A549 (cell line): ENCODE results near the gene NR2F2. TPM values are rescaled to one million over a fixed set of nuclear protein-coding genes. Genes with fewer than 3 reads are reported as not detected.

Experiments
- ATAC-seq, 2 experiments: fragments of 200-7000 bp in 1 of 2; fragments of >200 bp in 1 of 2; cut with Nextera tagmentation in 1 of 2; cut with Tn5 transposase in 1 of 2; 3 replicates each; pipeline versions ENCODE4 v1.8.0 to v1.9.1; 2018 to 2020; ENCODE audit warnings: mild to moderate bottlenecking in 1 of 2, moderate library complexity in 1 of 2
- CTCF ChIA-PET: fragments of 300-600 bp; sonication (Branson Sonifier 250); formaldehyde crosslinking; extraction: SDS; loops from one replicate; lab custom pipeline; 2021; ENCODE audit warnings: antibody characterized with exemption, inconsistent platforms; lab: Yijun Ruan, JAX
- POLR2A ChIA-PET: fragments of 350-600 bp; formaldehyde crosslinking; extraction: SDS; loops from one replicate; lab custom pipeline; 2021; ENCODE audit warnings: antibody characterized with exemption, inconsistent platforms; lab: Yijun Ruan, JAX
- DNase-seq, 2 experiments: peaks; one replicate each; pipeline versions ENCODE4 v3.0.0 to v3.0.0-alpha.2; 2011 to 2016; ENCODE audit warnings: low read depth in 1 of 2, low spot score in 1 of 2
- FAIRE-seq: peaks from 2 replicates; lab custom pipeline; 2011; peaks lifted over from hg19 to GRCh38; lab: Jason Lieb, UNC
- H3K27ac ChIP-seq, 2 experiments: fragments of >200 bp; sonication (Bioruptor Twin); formaldehyde crosslinking; 3 replicates each; pipeline ENCODE4 v1.5.1; 2016 to 2017
- H3K4me1 ChIP-seq: fragments of >200 bp; sonication (Bioruptor Twin); formaldehyde crosslinking; 3 replicates; pipeline ENCODE4 v1.6.1; 2016
- H3K4me2 ChIP-seq: fragments of >200 bp; sonication (Bioruptor Twin); formaldehyde crosslinking; 3 replicates; pipeline ENCODE4 v1.6.1; 2016
- H3K4me3 ChIP-seq: fragments of >200 bp; sonication (Bioruptor Twin); formaldehyde crosslinking; 3 replicates; pipeline ENCODE4 v1.5.1; 2016
- H3K9me3 ChIP-seq: fragments of >200 bp; sonication (Bioruptor Twin); formaldehyde crosslinking; 3 replicates; pipeline ENCODE4 v1.6.1; 2016
- ATOH8 ChIP-seq: fragments of 250-450 bp; sonication (Bioruptor Pico); IDR thresholded peaks from 2 replicates; pipeline ENCODE4 v1.5.0; 2020; ENCODE audit warnings: low read depth, mild to moderate bottlenecking, moderate library complexity
- CBX8 ChIP-seq: fragments of 200-600 bp; sonication (generic); IDR thresholded peaks from 2 replicates; pipeline ENCODE4 v1.6.1; 2016
- CTCF ChIP-seq: fragments of >200 bp; sonication (Bioruptor Twin); formaldehyde crosslinking; IDR thresholded peaks from 3 replicates; pipeline ENCODE4 v1.5.1; 2016
- ELK1 ChIP-seq: fragments of 150-350 bp; IDR thresholded peaks from 2 replicates; pipeline ENCODE4 v1.6.1; 2014; ENCODE audit warnings: low read depth, mild to moderate bottlenecking, low read length
- FOSB ChIP-seq: fragments of 250-450 bp; sonication (Bioruptor Pico); IDR thresholded peaks from 2 replicates; pipeline ENCODE4 v1.5.0; 2020; ENCODE audit warnings: mild to moderate bottlenecking, moderate library complexity
- HDAC2 ChIP-seq: fragments of 200-600 bp; sonication (generic); IDR thresholded peaks from 2 replicates; pipeline ENCODE4 v1.6.1; 2016
- HOXB13 ChIP-seq: fragments of 250-450 bp; sonication (Bioruptor Pico); IDR thresholded peaks from 2 replicates; pipeline ENCODE4 v1.5.0; 2020; ENCODE audit warnings: low read depth, mild to moderate bottlenecking, moderate library complexity
- HOXB5 ChIP-seq: fragments of 250-450 bp; sonication (Bioruptor Pico); IDR thresholded peaks from 2 replicates; pipeline ENCODE4 v1.5.0; 2020; ENCODE audit warnings: mild to moderate bottlenecking, moderate library complexity
- JUN ChIP-seq, 2 experiments: fragments of >200 bp; sonication (Bioruptor Twin); formaldehyde crosslinking; IDR thresholded peaks; 2 replicates in 1 of 2; 3 replicates in 1 of 2; pipeline ENCODE4 v1.6.1; 2016 to 2017
- KDM1A ChIP-seq: fragments of 200-600 bp; sonication (generic); IDR thresholded peaks from 2 replicates; pipeline ENCODE4 v1.6.1; 2016; ENCODE audit warnings: low read depth, mild to moderate bottlenecking
- KDM5A ChIP-seq: fragments of 200-600 bp; sonication (generic); IDR thresholded peaks from 2 replicates; pipeline ENCODE4 v1.6.1; 2016; ENCODE audit warnings: antibody characterized with exemption, mild to moderate bottlenecking
- MAX ChIP-seq: IDR thresholded peaks from 2 replicates; pipeline ENCODE4 v1.6.1; 2012
- MAZ ChIP-seq: fragments of 150-350 bp; IDR thresholded peaks from 2 replicates; pipeline ENCODE4 v1.6.1; 2014; ENCODE audit warnings: antibody characterized with exemption, low read depth, low read length, borderline replicate concordance
- NFE2L2 ChIP-seq: fragments of 150-350 bp; conservative IDR thresholded peaks from 2 replicates; pipeline ENCODE4 v1.6.1; 2014; ENCODE audit warnings: low read length
- POLR2AphosphoS2 ChIP-seq: conservative IDR thresholded peaks from 2 replicates; pipeline ENCODE4 v1.6.1; 2012; ENCODE audit warnings: low read length, improper control_type of control experiment, inconsistent platforms
- RAD21 ChIP-seq, 2 experiments: fragments of >200 bp in 1 of 2; sonication (Bioruptor Twin) in 1 of 2; formaldehyde crosslinking in 1 of 2; IDR thresholded peaks in 1 of 2; conservative IDR thresholded peaks in 1 of 2; 2 replicates in 1 of 2; 3 replicates in 1 of 2; pipeline ENCODE4 v1.6.1; 2012 to 2018; ENCODE audit warnings: inconsistent platforms in 1 of 2
- RFX5 ChIP-seq: fragments of 450-650 bp; IDR thresholded peaks from 2 replicates; pipeline ENCODE4 v1.7.1; 2014; ENCODE audit warnings: antibody characterized with exemption, mild to moderate bottlenecking, moderate library complexity
- RNF2 ChIP-seq: fragments of 200-600 bp; sonication (generic); IDR thresholded peaks from 2 replicates; pipeline ENCODE4 v1.6.1; 2016; ENCODE audit warnings: low read depth, mild to moderate bottlenecking, antibody characterized with exemption, moderate library complexity, borderline replicate concordance
- SMC3 ChIP-seq: fragments of >200 bp; sonication (Bioruptor Twin); formaldehyde crosslinking; IDR thresholded peaks from 3 replicates; pipeline ENCODE4 v1.6.1; 2018; ENCODE audit warnings: inconsistent platforms
- TFCP2L1 ChIP-seq: fragments of 250-450 bp; sonication (Bioruptor Pico); IDR thresholded peaks from 2 replicates; pipeline ENCODE4 v1.5.0; 2021; ENCODE audit warnings: mild to moderate bottlenecking
- ZFP36 ChIP-seq: fragments of 450-650 bp; IDR thresholded peaks from 2 replicates; pipeline ENCODE4 v1.6.1; 2014; ENCODE audit warnings: borderline replicate concordance; ENCODE audit not compliant: partially characterized antibody
- ZNF302 ChIP-seq: fragments of 250-450 bp; sonication (Bioruptor Pico); IDR thresholded peaks from 2 replicates; pipeline ENCODE4 v1.9.0; 2021; ENCODE audit warnings: inconsistent platforms, mild to moderate bottlenecking, moderate library complexity
- WGBS: methylation state at CpG from one replicate; pipeline ENCODE4 v1.1.6; 2017; ENCODE audit errors: missing lambda C conversion rate; 5-methylcytosine and 5-hydroxymethylcytosine counted together
- polyA plus RNA-seq, 4 experiments: library from polyadenylated mRNA; depleted of rRNA in 3 of 4; stranded (reverse); fragments of >200 nt; fragmentation: RNase III in 1 of 4; extraction: RNeasy Plus Mini Kit Qiagen cat#74134 plus additional on column Dnase treatment in 1 of 4; gene quantifications; 2 replicates in 3 of 4; 3 replicates in 1 of 4; pipeline ENCODE4 v1.2.3, GENCODE V29; 2011 to 2017
- TF ChIP-seq, protein P1 (sequence below): fragments of >200 bp; sonication (Bioruptor Twin); formaldehyde crosslinking; IDR thresholded peaks from 2 replicates; pipeline ENCODE4 v1.6.1; 2016
- TF ChIP-seq, protein P2 (sequence below): IDR thresholded peaks from 2 replicates; pipeline ENCODE4 v1.6.1; 2012; ENCODE audit warnings: low read depth, borderline replicate concordance

Gene NR2F2
- polyA plus RNA-seq, 2 of the 4 experiments (the other 2 are of a cell fraction) = 11.8 to 15.7 TPM

DNA sequence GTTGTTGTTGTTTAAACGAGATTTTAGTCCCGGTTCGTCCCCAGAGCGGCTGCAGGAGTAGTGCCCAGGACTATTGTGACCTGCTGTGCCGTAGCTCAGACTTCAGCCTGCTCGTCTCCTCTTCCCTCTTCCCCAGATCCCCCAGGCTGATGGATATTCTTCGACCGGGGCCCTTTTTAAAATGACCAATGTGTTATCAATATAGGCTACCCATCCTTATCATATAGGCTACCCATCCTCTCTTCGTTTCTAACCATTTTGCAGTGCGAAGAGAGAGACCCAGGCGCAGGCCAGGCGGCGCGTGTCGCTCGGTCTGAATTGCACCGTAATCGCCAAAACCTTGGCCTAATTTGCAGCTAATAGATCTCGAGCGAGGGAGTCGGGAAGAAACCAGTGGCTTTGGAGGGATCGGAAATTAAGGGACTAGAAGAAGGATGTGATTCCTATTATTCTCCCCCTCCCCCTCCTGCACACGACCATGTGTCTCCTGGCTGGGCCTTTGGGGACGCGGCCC, 23.0 kb downstream of the NR2F2 start:
- POLR2A ChIA-PET = interaction anchor here (1.4 to 2.4 kb wide), 2 partner anchors 18 to 24 kb away, joined by 3 to 9 read pairs; partner anchors contain the start of gene NR2F2

GRCh38 chr15:96353930-96354730, 23.6 kb downstream of the NR2F2 start:
- Histone ChIP-seq H3K27ac (peak overlapping the region; percentile 58 to 89; a peak in 5 of 6 replicates), H3K4me1 (0 out of 3 replicates have a peak, but pooled peaks cover 10% of the 10 kb centered on the region), H3K4me2 (peak overlapping the region; percentile 93), H3K4me3 (peak overlapping the region; percentile 62), H3K9me3 (no peaks in the 10 kb centered on the region)
- ChIA-PET CTCF (interaction anchor here (0.6 to 10.5 kb wide), 22 partner anchors 8 to 1824 kb away, joined by 3 to 128 read pairs (median 4); partner anchors contain the start of gene NR2F2), POLR2A (interaction anchor here (1.4 to 2.4 kb wide), 2 partner anchors 18 to 24 kb away, joined by 3 to 9 read pairs; partner anchors contain the start of gene NR2F2)
- WGBS = 4% methylated on average over 26 of the region's 67 CpGs
- peak; percentile 65 to 85 for ATAC-seq
- DNase-seq = no peak
- no peak for FAIRE-seq
- TF ChIP-seq MAX (peak; percentile 42; the same call in 1 of the 2 replicates), FOSB (no peak), HOXB5 (CRISPR knock-in tag) (no peak), ELK1 (no peak), RAD21 (conservative IDR thresholded peaks at IDR 0.05 in 1 of 2, IDR thresholded peaks at IDR 0.05 in 1 of 2) (peak; percentile 13 to 37; a peak in 3 of 5 replicates), HDAC2 (no peak), CTCF (peak; percentile 76), SMC3 (peak; percentile 46; the same call in 2 of the 3 replicates), ATOH8 (CRISPR knock-in tag) (no peak), ZNF302 (CRISPR knock-in tag) (no peak), CBX8 (no peak), POLR2AphosphoS2 (no peak), NFE2L2 (no peak)

More for the DNA sequence above, 23.0 kb downstream of the NR2F2 start:
- DNase-seq = no peak
- no peak for ATAC-seq
- WGBS = 78% methylated on average over 25 of the region's 25 CpGs
- H3K9me3 ChIP-seq = no peaks in the 10 kb centered on the region
- H3K4me2 ChIP-seq = peak overlapping the region; percentile 93
- peak overlapping the region in 1 of 2 experiments; percentile 89; a peak in 3 of 6 replicates for H3K27ac ChIP-seq
- H3K4me1 ChIP-seq = 0 out of 3 replicates have a peak, but pooled peaks cover 10% of the 10 kb centered on the region
- no peak for TF ChIP-seq JUN (IDR thresholded peaks at IDR 0.05)
- TF ChIP-seq RNF2 = no peak
- no peak for TF ChIP-seq RAD21 (conservative IDR thresholded peaks at IDR 0.05 in 1 of 2, IDR thresholded peaks at IDR 0.05 in 1 of 2)
- no peak for TF ChIP-seq MAX
- TF ChIP-seq, protein P1, sequence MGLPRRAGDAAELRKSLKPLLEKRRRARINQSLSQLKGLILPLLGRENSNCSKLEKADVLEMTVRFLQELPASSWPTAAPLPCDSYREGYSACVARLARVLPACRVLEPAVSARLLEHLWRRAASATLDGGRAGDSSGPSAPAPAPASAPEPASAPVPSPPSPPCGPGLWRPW = no peak
- no peak for TF ChIP-seq KDM1A
- TF ChIP-seq ZFP36 = no peak
- TF ChIP-seq CBX8 = no peak
- no peak for TF ChIP-seq TFCP2L1 (CRISPR knock-in tag)
- no peak for TF ChIP-seq HOXB5 (CRISPR knock-in tag)
- TF ChIP-seq RFX5 = no peak
- TF ChIP-seq, protein P2, sequence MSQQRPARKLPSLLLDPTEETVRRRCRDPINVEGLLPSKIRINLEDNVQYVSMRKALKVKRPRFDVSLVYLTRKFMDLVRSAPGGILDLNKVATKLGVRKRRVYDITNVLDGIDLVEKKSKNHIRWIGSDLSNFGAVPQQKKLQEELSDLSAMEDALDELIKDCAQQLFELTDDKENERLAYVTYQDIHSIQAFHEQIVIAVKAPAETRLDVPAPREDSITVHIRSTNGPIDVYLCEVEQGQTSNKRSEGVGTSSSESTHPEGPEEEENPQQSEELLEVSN = no peak
- TF ChIP-seq HOXB13 (CRISPR knock-in tag) = no peak
- TF ChIP-seq KDM5A = no peak
- TF ChIP-seq MAZ = no peak
- H3K4me3 ChIP-seq = peak overlapping the region; percentile 62; the same call in 2 of the 3 replicates
- FAIRE-seq = no peak
- CTCF ChIA-PET = interaction anchor here (1.1 to 10.5 kb wide), 9 partner anchors 8 to 238 kb away, joined by 3 to 128 read pairs (median 8); partner anchors contain the start of gene NR2F2
